Subcutaneous abdominal adipose tissue (tissue), 5 donors: ENCODE measurements around the gene FBXL22.

Experiments used
- H3K27ac ChIP-seq: one replicate; pipeline ENCODE4 v1.7.0; 2013; ENCODE audit warnings: low read depth, mild to moderate bottlenecking, inconsistent platforms, low read length, moderate library complexity
- H3K27me3 ChIP-seq, 5 donors: one replicate each; pipeline ENCODE4 v1.7.0; 2013; ENCODE audit warnings: low read length in 5 of 5, inconsistent platforms in 1 of 5; ENCODE audit not compliant: control insufficient read depth in 5 of 5, insufficient read depth in 4 of 5
- H3K36me3 ChIP-seq, 5 donors: one replicate each; pipeline ENCODE4 v1.7.0; 2013; ENCODE audit warnings: low read length in 5 of 5; ENCODE audit not compliant: control insufficient read depth in 5 of 5, insufficient read depth in 5 of 5
- H3K4me1 ChIP-seq, 5 donors: one replicate each; pipeline ENCODE4 v1.7.0; 2013; ENCODE audit warnings: low read length in 5 of 5, mild to moderate bottlenecking in 3 of 5, moderate library complexity in 1 of 5; ENCODE audit not compliant: control insufficient read depth in 5 of 5, insufficient read depth in 5 of 5
- H3K4me3 ChIP-seq, 5 donors: one replicate each; pipeline ENCODE4 v1.7.0; 2013; ENCODE audit warnings: low read length in 5 of 5, low read depth in 1 of 5
- H3K9ac ChIP-seq, 5 donors: one replicate each; pipeline ENCODE4 v1.7.0; 2013; ENCODE audit warnings: low read length in 5 of 5, mild to moderate bottlenecking in 4 of 5, moderate library complexity in 3 of 5
- H3K9me3 ChIP-seq, 5 donors: one replicate each; pipeline ENCODE4 v1.7.0; 2013; ENCODE audit warnings: low read length in 5 of 5; ENCODE audit not compliant: control insufficient read depth in 5 of 5
- donor health status: healthy.
- donor health status: healthy.
- donor health status: healthy.
- donor health status: healthy.
- donor health status: healthy.

The FBXL22 gene

GRCh38 chr15:63588826-63589225 is 8.4 kb upstream of the FBXL22 start:
- H3K27ac ChIP-seq, result no peak overlapping the region
- no peaks in the 10 kb centered on the region for H3K4me1 ChIP-seq
- peaks cover 0 to 3% (median 0%) of the 10 kb centered on the region in 5 donors for H3K9me3 ChIP-seq
- H3K36me3 ChIP-seq, result peaks cover 42 to 68% (median 45%) of the 10 kb centered on the region in 5 donors
- no peak overlapping the region for H3K9ac ChIP-seq
- no peaks in the 10 kb centered on the region for H3K27me3 ChIP-seq
- H3K4me3 ChIP-seq, result no peak overlapping the region

- no peak overlapping the region for H3K4me3 ChIP-seq
- H3K4me1 ChIP-seq, result peaks cover 4 to 26% (median 18%) of the 10 kb centered on the region in 5 donors
- no peaks in the 10 kb centered on the region for H3K9me3 ChIP-seq
- no peak overlapping the region for H3K27ac ChIP-seq
- H3K36me3 ChIP-seq, result peaks cover 22 to 54% (median 40%) of the 10 kb centered on the region in 5 donors
- no peak overlapping the region for H3K9ac ChIP-seq
- no peaks in the 10 kb centered on the region for H3K27me3 ChIP-seq
These were observed 3.2 kb upstream of the FBXL22 start for GRCh38 chr15:63593705-63594671.

GRCh38 chr15:63595065-63595464 is 2.1 kb upstream of the FBXL22 start:
- Histone ChIP-seq H3K36me3 (peaks cover 15 to 43% (median 30%) of the 10 kb centered on the region in 5 donors), H3K4me3 (no peak overlapping the region), H3K9ac (no peak overlapping the region), H3K27ac (no peak overlapping the region), H3K27me3 (no peaks in the 10 kb centered on the region), H3K4me1 (peaks cover 7 to 37% (median 29%) of the 10 kb centered on the region in 5 donors), H3K9me3 (no peaks in the 10 kb centered on the region)

GRCh38 chr15:63595688-63596087 is 1.5 kb upstream of the FBXL22 start:
- no peak overlapping the region for H3K4me3 ChIP-seq
- peaks cover 8 to 41% (median 34%) of the 10 kb centered on the region in 5 donors for H3K4me1 ChIP-seq
- no peak overlapping the region for H3K27ac ChIP-seq
- H3K27me3 ChIP-seq, result no peaks in the 10 kb centered on the region
- H3K36me3 ChIP-seq, result peaks cover 10 to 37% (median 24%) of the 10 kb centered on the region in 5 donors
- H3K9ac ChIP-seq, result no peak overlapping the region
- H3K9me3 ChIP-seq, result no peaks in the 10 kb centered on the region

GRCh38 chr15:63596676-63597037 is 530 bp upstream of the FBXL22 start:
- Histone ChIP-seq H3K9me3 (no peaks in the 10 kb centered on the region), H3K9ac (no peak overlapping the region), H3K4me3 (peak overlapping the region in 1 of 5 donors; percentile 34), H3K27ac (no peak overlapping the region), H3K36me3 (peaks cover 0 to 28% (median 15%) of the 10 kb centered on the region in 5 donors), H3K4me1 (peaks cover 8 to 49% (median 42%) of the 10 kb centered on the region in 5 donors), H3K27me3 (no peaks in the 10 kb centered on the region)

- Histone ChIP-seq H3K9me3 (no peaks in the 10 kb centered on the region), H3K4me1 (peaks cover 8 to 56% (median 51%) of the 10 kb centered on the region in 5 donors), H3K27me3 (no peaks in the 10 kb centered on the region), H3K27ac (no peak overlapping the region), H3K9ac (no peak overlapping the region), H3K4me3 (no peak overlapping the region), H3K36me3 (peaks cover 0 to 19% (median 12%) of the 10 kb centered on the region in 5 donors)
These were observed 634 bp downstream of the FBXL22 start for GRCh38 chr15:63597821-63598220.

- peak overlapping the region; percentile 79 for H3K27ac ChIP-seq
- no peak overlapping the region for H3K9ac ChIP-seq
- peaks cover 0 to 10% (median 6%) of the 10 kb centered on the region in 5 donors for H3K36me3 ChIP-seq
These were observed 1.6 kb downstream of the FBXL22 start for GRCh38 chr15:63598473-63599400.

GRCh38 chr15:63599401-63600000 is 2.3 kb downstream of the FBXL22 start:
- Histone ChIP-seq H3K4me3 (peak overlapping the region; percentile 67 to 94 (median 91)), H3K27ac (peak overlapping the region; percentile 79), H3K27me3 (no peaks in the 10 kb centered on the region), H3K4me1 (peaks cover 8 to 57% (median 54%) of the 10 kb centered on the region in 5 donors), H3K36me3 (peaks cover 0 to 6% (median 0%) of the 10 kb centered on the region in 5 donors), H3K9ac (peak overlapping the region in 3 of 5 donors; percentile 8 to 79 (median 52)), H3K9me3 (no peaks in the 10 kb centered on the region)

More at GRCh38 chr15:63598473-63599400, 1.6 kb downstream of the FBXL22 start:
- H3K4me1 ChIP-seq, result peaks cover 8 to 57% (median 54%) of the 10 kb centered on the region in 5 donors
- peak overlapping the region in 1 of 5 donors; percentile 87 for H3K4me3 ChIP-seq
- no peaks in the 10 kb centered on the region for H3K27me3 ChIP-seq
- H3K9me3 ChIP-seq, result no peaks in the 10 kb centered on the region

- H3K27me3 ChIP-seq, result no peaks in the 10 kb centered on the region
- H3K27ac ChIP-seq, result peak overlapping the region; percentile 79
- peak overlapping the region; percentile 67 to 94 (median 91) for H3K4me3 ChIP-seq
- peak overlapping the region in 4 of 5 donors; percentile 8 to 79 (median 42) for H3K9ac ChIP-seq
- H3K4me1 ChIP-seq, result peaks cover 8 to 59% (median 56%) of the 10 kb centered on the region in 5 donors
- H3K36me3 ChIP-seq, result peaks cover 0 to 2% (median 0%) of the 10 kb centered on the region in 5 donors
- no peaks in the 10 kb centered on the region for H3K9me3 ChIP-seq
These were observed 2.9 kb downstream of the FBXL22 start for GRCh38 chr15:63600001-63600615.
